Neural progenitor cell (in vitro differentiated cells): ENCODE measurements around the gene LRRN4. TPM values are rescaled to one million over a fixed set of nuclear protein-coding genes. Genes with fewer than 3 reads are reported as not detected.
A peak's percentile ranks its signal among the peaks of the same experiment; 100 is the strongest.

Experiments
- DNase-seq: peaks from one replicate; pipeline ENCODE4 v3.0.0-alpha.2; 2016; ENCODE audit warnings: low spot score
- H2AFZ ChIP-seq: fragments of 200-600 bp; sonication (generic); replicated peaks from 2 replicates; pipeline ENCODE4 v1.6.1; 2016; ENCODE audit warnings: antibody characterized with exemption
- H3F3A ChIP-seq: fragments of 200-600 bp; sonication (generic); 2 replicates; pipeline ENCODE4 v1.6.1; 2016; ENCODE audit warnings: antibody characterized with exemption, low read depth
- H3K27ac ChIP-seq: fragments of 200-600 bp; sonication (generic); 2 replicates; pipeline ENCODE4 v1.5.1; 2016; ENCODE audit warnings: mild to moderate bottlenecking
- H3K27me3 ChIP-seq: fragments of 200-600 bp; sonication (generic); 2 replicates; pipeline ENCODE4 v1.6.1; 2016; ENCODE audit warnings: mild to moderate bottlenecking, moderate library complexity
- H3K36me3 ChIP-seq: fragments of 200-600 bp; sonication (generic); 2 replicates; pipeline ENCODE4 v1.5.1; 2016
- H3K4me1 ChIP-seq: fragments of 200-600 bp; sonication (generic); 2 replicates; pipeline ENCODE4 v1.6.1; 2016; ENCODE audit warnings: mixed run types
- H3K4me2 ChIP-seq: fragments of 200-600 bp; sonication (generic); 2 replicates; pipeline ENCODE4 v1.6.1; 2016
- H3K4me3 ChIP-seq: fragments of 200-600 bp; sonication (generic); 2 replicates; pipeline ENCODE4 v1.5.1; 2016
- H3K79me2 ChIP-seq: fragments of 200-600 bp; sonication (generic); 2 replicates; pipeline ENCODE4 v1.6.1; 2016; ENCODE audit warnings: low read depth
- H3K9ac ChIP-seq: fragments of 200-600 bp; sonication (generic); 2 replicates; pipeline ENCODE4 v1.6.1; 2016
- H3K9me3 ChIP-seq: fragments of 200-600 bp; sonication (generic); 2 replicates; pipeline ENCODE4 v1.5.1; 2016; ENCODE audit warnings: low read depth
- H4K20me1 ChIP-seq: fragments of 200-600 bp; sonication (generic); 2 replicates; pipeline ENCODE4 v1.6.1; 2016; ENCODE audit warnings: low read depth
- H3K27ac Mint-ChIP-seq: 3 replicates; pipeline ENCODE4 v1.8.0; 2021; ENCODE audit warnings: mixed read lengths
- H3K27me3 Mint-ChIP-seq: 2 replicates; pipeline ENCODE4 v1.8.0; 2022; ENCODE audit warnings: low read depth, mild to moderate bottlenecking, inconsistent platforms, moderate library complexity, mixed read lengths; ENCODE audit not compliant: insufficient read depth
- H3K36me3 Mint-ChIP-seq: 3 replicates; pipeline ENCODE4 v1.8.0; 2021; ENCODE audit warnings: mixed read lengths
- H3K4me1 Mint-ChIP-seq: 3 replicates; pipeline ENCODE4 v1.8.0; 2021; ENCODE audit warnings: mixed read lengths
- H3K4me3 Mint-ChIP-seq: 3 replicates; pipeline ENCODE4 v1.8.0; 2021; ENCODE audit warnings: mild to moderate bottlenecking, moderate library complexity, mixed read lengths
- H3K9me3 Mint-ChIP-seq: 3 replicates; pipeline ENCODE4 v1.8.0; 2020; ENCODE audit warnings: mixed read lengths
- CTCF ChIP-seq: fragments of 200-600 bp; sonication (generic); IDR thresholded peaks from 2 replicates; pipeline ENCODE4 v1.5.1; 2017; ENCODE audit warnings: antibody characterized with exemption, mild to moderate bottlenecking
- EZH2 ChIP-seq: fragments of 200-600 bp; sonication (generic); IDR thresholded peaks from 2 replicates; pipeline ENCODE4 v1.6.1; 2017; ENCODE audit warnings: antibody characterized with exemption, mild to moderate bottlenecking, moderate library complexity
- EZH2phosphoT487 ChIP-seq: fragments of 200-600 bp; sonication (generic); IDR thresholded peaks from 2 replicates; pipeline ENCODE4 v1.6.1; 2017; ENCODE audit warnings: antibody characterized with exemption
- total RNA-seq: library from RNA; depleted of rRNA; stranded (reverse); fragments of >200 nt; gene quantifications from 2 replicates; pipeline ENCODE4 v1.2.3, GENCODE V29; 2015; ENCODE audit warnings: low replicate concordance

Gene LRRN4
- total RNA-seq, 1 donor from 2014 or later = not detected

- Mint-ChIP-seq H3K4me1 (peaks cover 6% of the 10 kb centered on the region), H3K27me3 (no peaks in the 10 kb centered on the region), H3K27ac (no peak overlapping the region), H3K4me3 (no peak overlapping the region), H3K9me3 (no peaks in the 10 kb centered on the region), H3K36me3 (no peaks in the 10 kb centered on the region)
- no peak overlapping the region for H2AFZ ChIP-seq
- no peaks in the 10 kb centered on the region for H3K4me1 ChIP-seq
- no peaks in the 10 kb centered on the region for H3K9me3 ChIP-seq
- no peak for TF ChIP-seq EZH2phosphoT487
- TF ChIP-seq EZH2 = no peak
- TF ChIP-seq CTCF = no peak
- H3K9ac ChIP-seq = no peak overlapping the region
- no peak overlapping the region for H3K4me2 ChIP-seq
- H3K79me2 ChIP-seq = no peaks in the 10 kb centered on the region
- no peaks in the 10 kb centered on the region for H3F3A ChIP-seq
- H3K4me3 ChIP-seq = no peak overlapping the region
- DNase-seq = no peak
- H3K27ac ChIP-seq = no peak overlapping the region
- H3K27me3 ChIP-seq = no peaks in the 10 kb centered on the region
- no peaks in the 10 kb centered on the region for H3K36me3 ChIP-seq
- no peaks in the 10 kb centered on the region for H4K20me1 ChIP-seq
Observed at GRCh38 chr20:6075428-6076219, 21.8 kb upstream of the LRRN4 start.

GRCh38 chr20:6074784-6075183, 20.9 kb upstream of the LRRN4 start:
- Mint-ChIP-seq H3K4me1 (peaks cover 6% of the 10 kb centered on the region), H3K27me3 (no peaks in the 10 kb centered on the region), H3K4me3 (no peak overlapping the region), H3K9me3 (no peaks in the 10 kb centered on the region), H3K27ac (no peak overlapping the region), H3K36me3 (no peaks in the 10 kb centered on the region)
- H3F3A ChIP-seq = no peaks in the 10 kb centered on the region
- DNase-seq = no peak
- no peaks in the 10 kb centered on the region for H3K9me3 ChIP-seq
- no peak for TF ChIP-seq EZH2phosphoT487
- TF ChIP-seq EZH2 = no peak
- no peak for TF ChIP-seq CTCF
- H3K27me3 ChIP-seq = no peaks in the 10 kb centered on the region
- H3K4me3 ChIP-seq = no peak overlapping the region
- no peak overlapping the region for H3K9ac ChIP-seq
- H4K20me1 ChIP-seq = no peaks in the 10 kb centered on the region
- no peak overlapping the region for H3K27ac ChIP-seq
- no peaks in the 10 kb centered on the region for H3K4me1 ChIP-seq
- no peak overlapping the region for H2AFZ ChIP-seq
- no peaks in the 10 kb centered on the region for H3K79me2 ChIP-seq
- no peak overlapping the region for H3K4me2 ChIP-seq
- H3K36me3 ChIP-seq = no peaks in the 10 kb centered on the region

- no peaks in the 10 kb centered on the region for H3K36me3 Mint-ChIP-seq
- Histone ChIP-seq H3F3A (no peaks in the 10 kb centered on the region), H3K4me3 (no peak overlapping the region), H3K9me3 (no peaks in the 10 kb centered on the region), H3K79me2 (no peaks in the 10 kb centered on the region), H2AFZ (peak overlapping the region; percentile 0), H3K27me3 (no peaks in the 10 kb centered on the region), H3K27ac (no peak overlapping the region), H3K4me1 (no peaks in the 10 kb centered on the region), H3K9ac (no peak overlapping the region), H4K20me1 (no peaks in the 10 kb centered on the region), H3K36me3 (no peaks in the 10 kb centered on the region), H3K4me2 (no peak overlapping the region)
- no peaks in the 10 kb centered on the region for H3K9me3 Mint-ChIP-seq
- no peak overlapping the region for H3K27ac Mint-ChIP-seq
- no peak overlapping the region for H3K4me3 Mint-ChIP-seq
- H3K4me1 Mint-ChIP-seq = peaks cover 6% of the 10 kb centered on the region
- peak; percentile 18 for DNase-seq
- no peak for TF ChIP-seq EZH2phosphoT487
- peak; percentile 43 for TF ChIP-seq CTCF
- H3K27me3 Mint-ChIP-seq = no peaks in the 10 kb centered on the region
Observed at GRCh38 chr20:6074145-6074561, 20.3 kb upstream of the LRRN4 start.
